DOHH2 (cell line): ENCODE measurements around the gene ST8SIA2.

Experiments
- H3F3A ChIP-seq: fragments of 200-600 bp; sonication (generic), shearing (Covaris generic); 2 replicates; pipeline ENCODE4 v1.6.0; 2016; ENCODE audit warnings: antibody characterized with exemption, mild to moderate bottlenecking; ENCODE audit not compliant: control insufficient read depth, insufficient read depth
- H3K27ac ChIP-seq: fragments of 200-600 bp; sonication (generic); 2 replicates; pipeline ENCODE4 v1.5.1; 2014; ENCODE audit warnings: low read depth, mild to moderate bottlenecking, low read length, moderate library complexity
- H3K27me3 ChIP-seq: fragments of 200-600 bp; sonication (generic); 2 replicates; pipeline ENCODE4 v1.6.1; 2014; ENCODE audit warnings: mild to moderate bottlenecking, low read length, mixed read lengths; ENCODE audit not compliant: control insufficient read depth
- H3K36me3 ChIP-seq: fragments of 200-600 bp; sonication (generic); 2 replicates; pipeline ENCODE4 v1.6.1; 2014; ENCODE audit warnings: mild to moderate bottlenecking, low read length, moderate library complexity, mixed read lengths; ENCODE audit not compliant: control insufficient read depth
- H3K4me1 ChIP-seq: fragments of 200-600 bp; sonication (generic); 2 replicates; pipeline ENCODE4 v1.6.1; 2014; ENCODE audit warnings: mild to moderate bottlenecking, low read length, mixed read lengths; ENCODE audit not compliant: control insufficient read depth
- H3K4me2 ChIP-seq: fragments of 200-600 bp; sonication (generic); 2 replicates; pipeline ENCODE4 v1.6.0; 2014; ENCODE audit warnings: mild to moderate bottlenecking, low read length, moderate library complexity
- H3K4me3 ChIP-seq: fragments of 200-600 bp; sonication (generic); 2 replicates; pipeline ENCODE4 v1.5.1; 2014; ENCODE audit warnings: mild to moderate bottlenecking, low read length, mixed read lengths
- H3K79me2 ChIP-seq: fragments of 200-600 bp; sonication (generic); 2 replicates; pipeline ENCODE4 v1.6.1; 2014; ENCODE audit warnings: mild to moderate bottlenecking, low read length, mixed read lengths; ENCODE audit not compliant: control insufficient read depth
- H3K9me2 ChIP-seq: fragments of 200-600 bp; sonication (generic); replicated peaks from 2 replicates; pipeline ENCODE4 v1.6.1; 2014; ENCODE audit warnings: mild to moderate bottlenecking, low read length, mixed read lengths; ENCODE audit not compliant: control insufficient read depth
- H3K9me3 ChIP-seq: fragments of 200-600 bp; sonication (generic); 2 replicates; pipeline ENCODE4 v1.6.1; 2014; ENCODE audit warnings: antibody characterized with exemption, low read length, mixed read lengths; ENCODE audit not compliant: control insufficient read depth, insufficient read depth
- H4K20me1 ChIP-seq: fragments of 200-600 bp; sonication (generic); 2 replicates; pipeline ENCODE4 v1.6.0; 2014; ENCODE audit warnings: low read depth, mild to moderate bottlenecking, antibody characterized with exemption, low read length, moderate library complexity; ENCODE audit not compliant: control insufficient read depth, insufficient read depth
- CTCF ChIP-seq: fragments of 200-600 bp; sonication (generic); IDR thresholded peaks from one replicate; pipeline ENCODE4 v1.5.1; 2014; ENCODE audit warnings: antibody characterized with exemption, mild to moderate bottlenecking, low read depth, low read length; ENCODE audit not compliant: poor library complexity, severe bottlenecking
- EZH2phosphoT487 ChIP-seq: fragments of 200-600 bp; sonication (generic); IDR thresholded peaks from 2 replicates; pipeline ENCODE4 v1.6.1; 2017; ENCODE audit warnings: borderline replicate concordance, mild to moderate bottlenecking, antibody characterized with exemption, low read length, moderate library complexity, mixed read lengths

ST8SIA2 gene

GRCh38 chr15:92407321-92407720, 13.6 kb downstream of the ST8SIA2 start:
- Histone ChIP-seq H3K9me2 (no peaks in the 10 kb centered on the region), H3F3A (no peaks in the 10 kb centered on the region), H3K4me3 (no peak overlapping the region), H3K36me3 (no peaks in the 10 kb centered on the region), H3K4me1 (no peaks in the 10 kb centered on the region), H3K79me2 (no peaks in the 10 kb centered on the region), H3K27me3 (no peaks in the 10 kb centered on the region), H3K9me3 (no peaks in the 10 kb centered on the region), H3K4me2 (no peak overlapping the region), H3K27ac (no peak overlapping the region), H4K20me1 (no peaks in the 10 kb centered on the region)
- no peak for TF ChIP-seq EZH2phosphoT487
- no peak for TF ChIP-seq CTCF

GRCh38 chr15:92407916-92408315, 14.2 kb downstream of the ST8SIA2 start:
- Histone ChIP-seq H3K4me3 (no peak overlapping the region), H3K79me2 (no peaks in the 10 kb centered on the region), H3K27ac (no peak overlapping the region), H3F3A (no peaks in the 10 kb centered on the region), H3K4me2 (no peak overlapping the region), H3K9me2 (no peaks in the 10 kb centered on the region), H3K9me3 (no peaks in the 10 kb centered on the region), H3K27me3 (no peaks in the 10 kb centered on the region), H3K36me3 (no peaks in the 10 kb centered on the region), H3K4me1 (no peaks in the 10 kb centered on the region), H4K20me1 (no peaks in the 10 kb centered on the region)
- TF ChIP-seq CTCF, result no peak
- no peak for TF ChIP-seq EZH2phosphoT487

GRCh38 chr15:92409006-92409405, 15.3 kb downstream of the ST8SIA2 start:
- Histone ChIP-seq H3K79me2 (no peaks in the 10 kb centered on the region), H3K4me2 (no peak overlapping the region), H4K20me1 (no peaks in the 10 kb centered on the region), H3K27me3 (no peaks in the 10 kb centered on the region), H3K4me3 (no peak overlapping the region), H3K9me2 (no peaks in the 10 kb centered on the region), H3K4me1 (no peaks in the 10 kb centered on the region), H3F3A (no peaks in the 10 kb centered on the region), H3K36me3 (no peaks in the 10 kb centered on the region), H3K9me3 (no peaks in the 10 kb centered on the region), H3K27ac (no peak overlapping the region)
- no peak for TF ChIP-seq CTCF
- TF ChIP-seq EZH2phosphoT487, result no peak

GRCh38 chr15:92409521-92409920, 15.8 kb downstream of the ST8SIA2 start:
- H4K20me1 ChIP-seq, result no peaks in the 10 kb centered on the region
- no peak overlapping the region for H3K4me3 ChIP-seq
- no peaks in the 10 kb centered on the region for H3K36me3 ChIP-seq
- H3K4me1 ChIP-seq, result no peaks in the 10 kb centered on the region
- H3F3A ChIP-seq, result no peaks in the 10 kb centered on the region
- no peak overlapping the region for H3K27ac ChIP-seq
- TF ChIP-seq EZH2phosphoT487 (no peak), CTCF (no peak)
- no peaks in the 10 kb centered on the region for H3K79me2 ChIP-seq
- H3K9me3 ChIP-seq, result no peaks in the 10 kb centered on the region
- no peak overlapping the region for H3K4me2 ChIP-seq
- no peaks in the 10 kb centered on the region for H3K9me2 ChIP-seq
- no peaks in the 10 kb centered on the region for H3K27me3 ChIP-seq
